HuH-7.5 (cell line): ENCODE data around the gene RTN4.
A peak's percentile ranks its signal among the peaks of the same experiment; 100 is the strongest.
"Not testable (repeated sequence)": the region's sequence is repeated elsewhere in the genome, so short reads cannot be mapped to it uniquely, and the experiment has no call there.

Experiments
- DNase-seq: peaks from one replicate; pipeline ENCODE4 v3.0.0; 2011; ENCODE audit warnings: low spot score

RTN4 gene

GRCh38 chr2:55050100-55050994, at the start of gene RTN4:
Gene RTN4 (minus strand): TSS chr2:55050451. CDS start chr2:55050300, 151 bp downstream.
- DNase-seq: peak; percentile 98

- DNase-seq: no peak
These were observed 49.2 kb upstream of the RTN4 start for GRCh38 chr2:55099493-55099877.

- DNase-seq: no peak
These were observed 47.5 kb upstream of the RTN4 start for GRCh38 chr2:55097461-55098410.

GRCh38 chr2:55097082-55097460, 46.8 kb upstream of the RTN4 start:
- no peak for DNase-seq

- no peak for DNase-seq
These were observed 46.3 kb upstream of the RTN4 start for GRCh38 chr2:55096586-55096985.

- DNase-seq: no peak
These were observed 43.1 kb upstream of the RTN4 start for GRCh38 chr2:55093381-55093780.

- DNase-seq: no peak
These were observed 42.2 kb upstream of the RTN4 start for GRCh38 chr2:55092439-55092838.

- not testable (repeated sequence) for DNase-seq
These were observed 41.4 kb upstream of the RTN4 start for GRCh38 chr2:55091681-55092080.

GRCh38 chr2:55090702-55091101, 40.5 kb upstream of the RTN4 start:
- DNase-seq: no peak

GRCh38 chr2:55089726-55090125, 39.5 kb upstream of the RTN4 start:
- DNase-seq: no peak

- no peak for DNase-seq
These were observed 38.1 kb upstream of the RTN4 start for GRCh38 chr2:55088400-55088799.

GRCh38 chr2:55087936-55088335, 37.7 kb upstream of the RTN4 start:
- DNase-seq: no peak

- DNase-seq: no peak
These were observed 37.2 kb upstream of the RTN4 start for GRCh38 chr2:55087501-55087900.

- no peak for DNase-seq
These were observed 35.1 kb upstream of the RTN4 start for GRCh38 chr2:55085113-55086040.

- DNase-seq: no peak
These were observed 34.4 kb upstream of the RTN4 start for GRCh38 chr2:55084641-55085040.

- DNase-seq: no peak
These were observed 30.0 kb upstream of the RTN4 start for GRCh38 chr2:55080204-55080738.

GRCh38 chr2:55078956-55079355, 28.7 kb upstream of the RTN4 start:
- no peak for DNase-seq

- DNase-seq: no peak
These were observed 26.5 kb upstream of the RTN4 start for GRCh38 chr2:55076721-55077120.

GRCh38 chr2:55076019-55076418, 25.8 kb upstream of the RTN4 start:
- not testable (repeated sequence) for DNase-seq

- no peak for DNase-seq
These were observed 23.0 kb upstream of the RTN4 start for GRCh38 chr2:55073000-55073983.
